CD14-positive monocyte (primary cell): ENCODE measurements around the gene CSAD. TPM values are rescaled to one million over a fixed set of nuclear protein-coding genes. Genes with fewer than 3 reads are reported as not detected.

Source experiments
- DNase-seq, 3 donors: peaks; one replicate each; pipeline ENCODE4 v3.0.0-alpha.2; 2011 to 2022
- H2AFZ ChIP-seq: 2 replicates; pipeline ENCODE4 v1.6.0; 2012; ENCODE audit warnings: mild to moderate bottlenecking, low read depth, low read length, inconsistent platforms; ENCODE audit not compliant: insufficient read depth, poor library complexity, severe bottlenecking
- H3K27ac ChIP-seq, 2 donors: 1 replicate in 1 of 2; 2 replicates in 1 of 2; pipeline ENCODE4 v1.5.1; 2012 to 2013; ENCODE audit warnings: low read length in 2 of 2, control low read depth in 1 of 2, inconsistent platforms in 1 of 2, low read depth in 1 of 2, mild to moderate bottlenecking in 1 of 2
- H3K27me3 ChIP-seq, 2 donors: one replicate each; pipeline versions ENCODE4 v1.6.0 to v1.6.1; 2011 to 2013; ENCODE audit warnings: low read length in 2 of 2; ENCODE audit not compliant: control insufficient read depth in 2 of 2, insufficient read depth in 2 of 2
- H3K36me3 ChIP-seq, 2 donors: replicated peaks in 1 of 2; 1 replicate in 1 of 2; 2 replicates in 1 of 2; pipeline versions ENCODE4 v1.5.1 to v1.6.1; 2012 to 2013; ENCODE audit warnings: low read length in 2 of 2, control low read depth in 1 of 2, inconsistent platforms in 1 of 2, mild to moderate bottlenecking in 1 of 2; ENCODE audit not compliant: insufficient read depth in 2 of 2, control insufficient read depth in 1 of 2
- H3K4me1 ChIP-seq, 2 donors: 1 replicate in 1 of 2; 2 replicates in 1 of 2; pipeline versions ENCODE4 v1.5.1 to v1.6.1; 2012 to 2013; ENCODE audit warnings: low read length in 2 of 2, control low read depth in 1 of 2, inconsistent platforms in 1 of 2, mild to moderate bottlenecking in 1 of 2, moderate library complexity in 1 of 2; ENCODE audit not compliant: insufficient read depth in 2 of 2, control insufficient read depth in 1 of 2
- H3K4me2 ChIP-seq: replicated peaks from 2 replicates; pipeline ENCODE3; 2012; ENCODE audit warnings: low read length, moderate library complexity, mild to moderate bottlenecking; ENCODE audit not compliant: poor library complexity, severe bottlenecking; ENCODE audit errors: extremely low read depth
- H3K4me3 ChIP-seq, 3 experiments: fragments of 200-600 bp in 1 of 3; sonication (generic) in 1 of 3; replicated peaks in 1 of 3; 1 replicate in 2 of 3; 2 replicates in 1 of 3; pipeline ENCODE4 v1.5.1; 2011 to 2013; ENCODE audit warnings: low read length in 3 of 3, mild to moderate bottlenecking in 3 of 3, control low read depth in 2 of 3, low read depth in 2 of 3, inconsistent platforms in 1 of 3, moderate library complexity in 1 of 3
- H3K79me2 ChIP-seq: 2 replicates; pipeline ENCODE4 v1.6.0; 2012; ENCODE audit warnings: mild to moderate bottlenecking, control low read depth, inconsistent platforms, low read length, moderate library complexity; ENCODE audit not compliant: insufficient read depth
- H3K9ac ChIP-seq: 2 replicates; pipeline ENCODE4 v1.6.0; 2017; ENCODE audit warnings: low read length, mild to moderate bottlenecking; ENCODE audit not compliant: insufficient read depth, poor library complexity, severe bottlenecking
- H3K9me3 ChIP-seq, 2 donors: replicated peaks in 1 of 2; 1 replicate in 1 of 2; 2 replicates in 1 of 2; pipeline versions ENCODE4 v1.5.1 to v1.6.1; 2012 to 2013; ENCODE audit warnings: low read length in 2 of 2, control low read depth in 1 of 2; ENCODE audit not compliant: control insufficient read depth in 1 of 2, insufficient read depth in 1 of 2
- H4K20me1 ChIP-seq: 2 replicates; pipeline ENCODE4 v1.6.0; 2012; ENCODE audit warnings: mild to moderate bottlenecking, low read length, control low read depth, moderate library complexity; ENCODE audit not compliant: insufficient read depth
- H3K27ac Mint-ChIP-seq, 7 donors: one replicate each; pipeline ENCODE4 v1.8.0; 2020; ENCODE audit warnings: mild to moderate bottlenecking in 7 of 7, mixed read lengths in 7 of 7, moderate library complexity in 6 of 7, inconsistent platforms in 2 of 7
- H3K27me3 Mint-ChIP-seq, 3 donors: one replicate each; pipeline ENCODE4 v1.8.0; 2021 to 2022; ENCODE audit warnings: low read depth in 3 of 3, mild to moderate bottlenecking in 3 of 3, mixed read lengths in 3 of 3, moderate library complexity in 3 of 3, inconsistent platforms in 1 of 3
- H3K36me3 Mint-ChIP-seq, 2 donors: one replicate each; pipeline ENCODE4 v1.8.0; 2020; ENCODE audit warnings: mixed read lengths in 2 of 2, inconsistent platforms in 1 of 2, mild to moderate bottlenecking in 1 of 2
- H3K4me1 Mint-ChIP-seq: one replicate; pipeline ENCODE4 v1.8.0; 2020; ENCODE audit warnings: mild to moderate bottlenecking, mixed read lengths
- H3K4me3 Mint-ChIP-seq, 2 donors: one replicate each; pipeline ENCODE4 v1.8.0; 2020; ENCODE audit warnings: mild to moderate bottlenecking in 2 of 2, mixed read lengths in 2 of 2, moderate library complexity in 1 of 2
- H3K9me3 Mint-ChIP-seq, 7 donors: one replicate each; pipeline ENCODE4 v1.8.0; 2020 to 2022; ENCODE audit warnings: mixed read lengths in 7 of 7, mild to moderate bottlenecking in 6 of 7, moderate library complexity in 6 of 7, inconsistent platforms in 2 of 7
- WGBS: methylation state at CpG from one replicate; pipeline ENCODE4 v1.1.5; 2013; ENCODE audit warnings: missing lambda C conversion rate; ENCODE audit not compliant: insufficient coverage; 5-methylcytosine and 5-hydroxymethylcytosine counted together
- intact Hi-C, 2 donors: fragments of 100-400 bp; cut with micrococcal nuclease; formaldehyde crosslinking; loops; one replicate each; pipeline versions ENCODE4 v1.15.0 to v1.15.1; 2023
- polyA plus RNA-seq, 3 donors: library from polyadenylated mRNA; depleted of rRNA in 1 of 3; unstranded in 2 of 3; stranded (reverse) in 1 of 3; fragments of 300-500 nt in 2 of 3; fragments of >200 nt in 1 of 3; fragmentation: Illumina TruSeq in 2 of 3; gene quantifications; 1 replicate in 2 of 3; 2 replicates in 1 of 3; pipeline ENCODE4 v1.2.3, GENCODE V29; 2012 to 2021
- TF ChIP-seq, protein P1 (sequence below): fragments of 200-600 bp; IDR thresholded peaks from one replicate; pipeline ENCODE4 v1.8.0; 2022; ENCODE audit warnings: antibody characterized with exemption, mild to moderate bottlenecking

Gene CSAD
- polyA plus RNA-seq, 3 donors = 1.3 to 145 (median 1.4) TPM

DNA sequence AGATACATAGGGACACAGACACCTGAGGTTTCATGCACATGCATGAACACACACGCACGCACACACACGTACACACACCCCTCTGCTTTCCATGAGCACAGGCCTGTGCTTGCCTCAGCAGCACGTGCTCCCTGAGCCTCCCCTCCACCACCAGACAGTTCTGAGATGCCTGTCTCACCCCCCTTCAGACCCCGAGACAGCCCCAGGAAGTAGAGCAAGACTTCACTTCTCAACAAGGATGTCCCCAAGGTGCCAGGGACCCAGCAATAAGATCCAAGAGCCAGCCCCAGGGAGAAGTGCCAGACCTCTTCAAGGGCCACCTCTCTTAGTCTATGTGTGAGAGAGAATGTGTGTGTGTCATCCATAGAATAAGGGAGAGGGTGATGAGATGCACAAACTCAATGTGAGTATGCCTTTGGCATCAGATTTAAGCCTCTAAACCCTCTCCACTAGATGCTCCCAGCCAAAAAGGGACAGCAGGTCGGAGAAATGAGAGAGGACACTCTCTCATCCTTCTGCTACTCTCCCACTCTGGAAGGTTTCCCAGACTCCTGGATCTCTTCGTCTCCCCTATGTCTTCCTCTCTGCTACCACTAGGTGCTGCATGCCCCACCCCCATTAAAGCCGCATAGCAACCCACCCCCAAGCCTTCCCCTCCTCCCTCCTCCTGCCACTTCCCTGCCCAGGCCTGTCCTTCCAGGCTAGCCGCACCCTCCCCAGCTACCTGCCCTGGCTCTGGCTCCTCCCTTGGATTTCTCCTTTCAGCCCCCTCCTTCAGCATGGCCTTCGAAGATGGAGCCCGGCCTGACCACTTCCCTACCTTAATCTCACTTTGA, 43.6 kb upstream of the CSAD start:
- Histone ChIP-seq H3K9ac (no peak overlapping the region), H4K20me1 (no peaks in the 10 kb centered on the region), H2AFZ (peak overlapping the region; percentile 59), H3K36me3 (no peaks in the 10 kb centered on the region), H3K27me3 (no peaks in the 10 kb centered on the region), H3K4me1 (peaks cover 36 to 50% of the 10 kb centered on the region in 2 donors), H3K4me3 (peak overlapping the region in 1 of 3 experiments; percentile 38), H3K79me2 (peaks cover 8% of the 10 kb centered on the region), H3K9me3 (no peaks in the 10 kb centered on the region), H3K4me2 (peak overlapping the region; percentile 37), H3K27ac (no peak overlapping the region)
- intact Hi-C loops = loop anchor here in 1 of 2 donors (5.0 kb wide), 1 partner anchor 43 kb away; the partner anchor contains the start of gene ESPL1
- Mint-ChIP-seq H3K36me3 (peaks cover 2 to 12% of the 10 kb centered on the region in 2 donors), H3K9me3 (peaks cover 0 to 2% (median 0%) of the 10 kb centered on the region in 7 donors), H3K4me1 (peaks cover 44% of the 10 kb centered on the region), H3K27me3 (peaks cover 13 to 24% (median 13%) of the 10 kb centered on the region in 3 donors), H3K4me3 (peak overlapping the region in 1 of 2 donors; percentile 62), H3K27ac (peak overlapping the region in 3 of 7 donors; percentile 6 to 36 (median 32))
- TF ChIP-seq, protein P1, sequence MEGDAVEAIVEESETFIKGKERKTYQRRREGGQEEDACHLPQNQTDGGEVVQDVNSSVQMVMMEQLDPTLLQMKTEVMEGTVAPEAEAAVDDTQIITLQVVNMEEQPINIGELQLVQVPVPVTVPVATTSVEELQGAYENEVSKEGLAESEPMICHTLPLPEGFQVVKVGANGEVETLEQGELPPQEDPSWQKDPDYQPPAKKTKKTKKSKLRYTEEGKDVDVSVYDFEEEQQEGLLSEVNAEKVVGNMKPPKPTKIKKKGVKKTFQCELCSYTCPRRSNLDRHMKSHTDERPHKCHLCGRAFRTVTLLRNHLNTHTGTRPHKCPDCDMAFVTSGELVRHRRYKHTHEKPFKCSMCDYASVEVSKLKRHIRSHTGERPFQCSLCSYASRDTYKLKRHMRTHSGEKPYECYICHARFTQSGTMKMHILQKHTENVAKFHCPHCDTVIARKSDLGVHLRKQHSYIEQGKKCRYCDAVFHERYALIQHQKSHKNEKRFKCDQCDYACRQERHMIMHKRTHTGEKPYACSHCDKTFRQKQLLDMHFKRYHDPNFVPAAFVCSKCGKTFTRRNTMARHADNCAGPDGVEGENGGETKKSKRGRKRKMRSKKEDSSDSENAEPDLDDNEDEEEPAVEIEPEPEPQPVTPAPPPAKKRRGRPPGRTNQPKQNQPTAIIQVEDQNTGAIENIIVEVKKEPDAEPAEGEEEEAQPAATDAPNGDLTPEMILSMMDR = no peak
- 76% methylated on average over 10 of the region's 11 CpGs for WGBS
- no peak for DNase-seq

DNA sequence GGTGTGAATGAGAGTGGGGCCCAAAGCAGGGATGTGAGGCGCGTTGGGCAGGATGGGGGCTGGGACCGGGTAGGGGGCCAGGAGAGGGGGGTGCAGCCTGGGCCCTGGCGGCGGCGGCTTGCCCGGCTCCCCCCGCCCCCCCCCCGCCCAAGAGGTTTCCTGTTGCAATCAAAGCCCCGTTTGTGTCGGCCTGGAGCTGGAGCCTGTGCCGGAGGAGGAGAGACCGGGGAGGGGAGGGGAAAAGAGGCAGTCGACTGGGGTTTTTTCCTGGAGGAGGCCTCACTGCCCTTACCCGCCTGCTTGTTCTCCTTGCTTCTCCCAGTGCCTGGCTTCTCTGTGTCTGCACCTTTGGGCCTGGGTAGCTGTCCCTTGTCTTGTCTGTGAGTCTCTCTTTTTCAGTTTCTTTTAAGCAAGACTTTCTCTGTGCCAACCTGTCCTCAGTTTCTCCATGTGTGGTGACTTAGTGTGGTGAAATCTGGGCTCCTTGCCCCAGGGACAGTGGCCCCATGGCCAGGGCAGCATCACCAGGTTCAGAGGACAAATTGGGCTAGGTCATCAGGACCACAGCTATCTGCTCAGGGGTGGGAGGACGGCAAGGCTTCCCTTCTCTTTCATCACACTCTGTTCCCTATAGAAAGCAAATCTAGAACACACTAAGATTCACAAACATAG, 42.8 kb upstream of the CSAD start:
- Mint-ChIP-seq H3K27ac (peak overlapping the region in 3 of 7 donors; percentile 10 to 75 (median 63)), H3K4me1 (peaks cover 50% of the 10 kb centered on the region), H3K36me3 (peaks cover 4 to 13% of the 10 kb centered on the region in 2 donors), H3K4me3 (peak overlapping the region in 1 of 2 donors; percentile 62), H3K27me3 (peaks cover 10 to 24% (median 13%) of the 10 kb centered on the region in 3 donors), H3K9me3 (peaks cover 0 to 2% (median 0%) of the 10 kb centered on the region in 7 donors)
- 20% methylated on average over 2 of the region's 16 CpGs for WGBS
- Histone ChIP-seq H3K36me3 (no peaks in the 10 kb centered on the region), H3K9ac (no peak overlapping the region), H3K4me2 (peak overlapping the region; percentile 37), H3K79me2 (peaks cover 14% of the 10 kb centered on the region), H3K4me3 (peak overlapping the region in 1 of 3 experiments; percentile 38), H3K4me1 (peaks cover 41 to 57% of the 10 kb centered on the region in 2 donors), H3K27me3 (no peaks in the 10 kb centered on the region), H3K9me3 (no peaks in the 10 kb centered on the region), H2AFZ (peak overlapping the region; percentile 59), H3K27ac (no peak overlapping the region), H4K20me1 (no peaks in the 10 kb centered on the region)
- intact Hi-C loops = loop anchor here in 1 of 2 donors (5.0 kb wide), 1 partner anchor 44 kb away; the partner anchor contains the start of gene ESPL1
- DNase-seq = no peak
- TF ChIP-seq, protein P1 = no peak
